ENCODE data around the gene TRIM41.
"Not testable (repeated sequence)": the region's sequence is repeated elsewhere in the genome, so short reads cannot be mapped to it uniquely, and the experiment has no call there.

The TRIM41 gene

GRCh38 chr5:181198905-181199519, 24.1 kb upstream of the TRIM41 start:
- Mint-ChIP-seq H3K9me3 (no peaks in the 10 kb centered on the region), H3K27ac (no peak overlapping the region), H3K36me3 (ENCODE audit: low read depth) (peaks cover 24% of the 10 kb centered on the region), H3K4me1 (ENCODE audit: low read depth) (peaks cover 27% of the 10 kb centered on the region), H3K4me3 (no peak overlapping the region), H3K27me3 (peaks cover 4% of the 10 kb centered on the region)
- intact Hi-C loops (cut with micrococcal nuclease) = no loop called here

DNA sequence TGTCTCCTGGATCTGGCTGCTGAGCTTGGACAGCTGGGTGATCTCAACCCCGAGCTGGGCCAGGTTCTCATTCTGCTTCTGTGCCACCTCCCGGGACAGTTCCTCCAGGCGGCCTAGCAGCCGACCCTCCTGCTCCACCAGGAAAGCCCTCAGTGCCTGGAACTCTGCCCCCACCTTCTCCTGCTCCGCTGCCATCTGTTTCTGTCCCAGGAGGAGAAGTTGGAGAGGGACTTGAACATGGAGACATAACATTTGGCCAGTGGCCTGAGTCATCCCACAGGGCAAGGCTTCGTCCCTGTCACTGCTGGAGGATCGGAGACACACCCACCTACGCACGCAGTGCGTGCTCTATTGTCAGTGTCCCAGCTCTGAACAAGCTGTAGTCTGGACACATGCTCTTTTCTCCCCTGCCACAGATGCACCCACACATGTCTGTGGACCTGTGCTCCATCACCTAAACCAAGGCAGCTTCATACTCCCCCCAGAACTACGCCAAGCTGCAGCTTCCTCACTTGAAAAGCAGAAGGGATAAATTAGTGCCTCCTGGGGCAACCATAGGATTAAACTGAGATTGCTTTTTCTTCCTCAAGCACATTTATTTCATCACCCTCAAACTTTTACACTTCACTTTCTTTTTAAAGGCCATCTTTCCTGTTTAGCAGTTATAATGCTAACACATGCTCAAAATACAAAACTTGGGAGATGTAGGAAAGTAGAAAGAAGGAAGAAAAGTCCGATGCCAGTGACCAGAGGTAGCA, 23.0 kb upstream of the TRIM41 start:
- H3K27ac Mint-ChIP-seq = no peak overlapping the region
- intact Hi-C loops (cut with micrococcal nuclease) = no loop called here
- peaks cover 31% of the 10 kb centered on the region for H3K4me1 Mint-ChIP-seq (ENCODE audit: low read depth)
- peaks cover 9% of the 10 kb centered on the region for H3K27me3 Mint-ChIP-seq
- H3K4me3 Mint-ChIP-seq = no peak overlapping the region
- H3K9me3 Mint-ChIP-seq = no peaks in the 10 kb centered on the region
- H3K36me3 Mint-ChIP-seq (ENCODE audit: low read depth) = peaks cover 25% of the 10 kb centered on the region

DNA sequence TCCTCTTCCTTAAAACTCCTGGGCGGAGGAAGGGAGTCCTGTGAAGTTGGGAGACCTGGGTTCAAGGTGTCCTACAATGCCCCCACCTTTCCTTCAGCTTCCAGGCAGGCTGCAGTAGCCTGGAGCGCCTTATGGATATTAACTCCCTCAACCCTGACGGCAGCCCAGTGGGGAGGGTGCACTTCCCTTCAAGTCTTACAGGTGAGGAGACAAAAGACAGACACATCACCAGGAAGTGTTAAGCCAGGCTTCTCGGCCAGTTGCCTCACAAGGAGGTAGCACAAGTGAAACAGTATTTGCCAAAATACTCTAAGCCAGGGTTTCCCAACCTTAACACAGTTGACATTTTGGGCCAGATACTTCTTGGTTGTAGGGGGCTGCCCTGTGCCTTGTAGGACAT, 22.3 kb upstream of the TRIM41 start:
- H3K36me3 Mint-ChIP-seq (ENCODE audit: low read depth) = peaks cover 23% of the 10 kb centered on the region
- peaks cover 13% of the 10 kb centered on the region for H3K27me3 Mint-ChIP-seq
- intact Hi-C loops (cut with micrococcal nuclease) = no loop called here
- H3K27ac Mint-ChIP-seq = no peak overlapping the region
- H3K9me3 Mint-ChIP-seq = no peaks in the 10 kb centered on the region
- H3K4me3 Mint-ChIP-seq = no peak overlapping the region
- H3K4me1 Mint-ChIP-seq (ENCODE audit: low read depth) = peaks cover 35% of the 10 kb centered on the region

- Mint-ChIP-seq H3K9me3 (no peaks in the 10 kb centered on the region), H3K4me1 (ENCODE audit: low read depth) (peaks cover 59% of the 10 kb centered on the region), H3K27me3 (peaks cover 20% of the 10 kb centered on the region)
Observed at GRCh38 chr5:181203093-181203711, 19.9 kb upstream of the TRIM41 start.

GRCh38 chr5:181203777-181204112, 19.3 kb upstream of the TRIM41 start:
- H3K9me3 Mint-ChIP-seq = no peaks in the 10 kb centered on the region
- peak overlapping the region; percentile 80 for H3K4me3 Mint-ChIP-seq
- peak overlapping the region; percentile 68 for H3K27ac Mint-ChIP-seq
- H3K4me1 Mint-ChIP-seq (ENCODE audit: low read depth) = peaks cover 61% of the 10 kb centered on the region
- intact Hi-C loops (cut with micrococcal nuclease) = no loop called here
- H3K27me3 Mint-ChIP-seq = peaks cover 20% of the 10 kb centered on the region
- peaks cover 10% of the 10 kb centered on the region for H3K36me3 Mint-ChIP-seq (ENCODE audit: low read depth)

More at GRCh38 chr5:181203093-181203711, 19.9 kb upstream of the TRIM41 start:
- intact Hi-C loops (cut with micrococcal nuclease) = no loop called here
- H3K36me3 Mint-ChIP-seq (ENCODE audit: low read depth) = peaks cover 16% of the 10 kb centered on the region
- peak overlapping the region; percentile 68 for H3K27ac Mint-ChIP-seq
- peak overlapping the region; percentile 80 for H3K4me3 Mint-ChIP-seq

GRCh38 chr5:181204113-181204825, 18.8 kb upstream of the TRIM41 start:
- peaks cover 10% of the 10 kb centered on the region for H3K36me3 Mint-ChIP-seq (ENCODE audit: low read depth)
- intact Hi-C loops (cut with micrococcal nuclease) = no loop called here
- H3K27me3 Mint-ChIP-seq = peaks cover 20% of the 10 kb centered on the region
- H3K4me1 Mint-ChIP-seq (ENCODE audit: low read depth) = peaks cover 61% of the 10 kb centered on the region
- no peaks in the 10 kb centered on the region for H3K9me3 Mint-ChIP-seq
- H3K27ac Mint-ChIP-seq = peak overlapping the region; percentile 69
- peak overlapping the region; percentile 89 for H3K4me3 Mint-ChIP-seq

GRCh38 chr5:181204826-181205760, 18.0 kb upstream of the TRIM41 start, which contains the start of gene TRIM7:
TRIM7 (minus strand) TSS chr5:181205196; CDS start chr5:181205110, 86 bp downstream.
- intact Hi-C loops (cut with micrococcal nuclease) = loop anchor here (1.0 to 5.0 kb wide), 2 partner anchors 14 to 33 kb away; no protein-coding TSS in a partner anchor
- H3K4me1 Mint-ChIP-seq (ENCODE audit: low read depth) = peaks cover 56% of the 10 kb centered on the region
- peak within 1 kb of the TSS; percentile 89 for H3K4me3 Mint-ChIP-seq
- no peaks in the 10 kb centered on the region for H3K9me3 Mint-ChIP-seq
- peaks cover 20% of the 10 kb centered on the region for H3K27me3 Mint-ChIP-seq
- peak within 1 kb of the TSS; percentile 70 for H3K27ac Mint-ChIP-seq
- H3K36me3 Mint-ChIP-seq (ENCODE audit: low read depth) = peaks cover 10% of the 10 kb centered on the region

DNA sequence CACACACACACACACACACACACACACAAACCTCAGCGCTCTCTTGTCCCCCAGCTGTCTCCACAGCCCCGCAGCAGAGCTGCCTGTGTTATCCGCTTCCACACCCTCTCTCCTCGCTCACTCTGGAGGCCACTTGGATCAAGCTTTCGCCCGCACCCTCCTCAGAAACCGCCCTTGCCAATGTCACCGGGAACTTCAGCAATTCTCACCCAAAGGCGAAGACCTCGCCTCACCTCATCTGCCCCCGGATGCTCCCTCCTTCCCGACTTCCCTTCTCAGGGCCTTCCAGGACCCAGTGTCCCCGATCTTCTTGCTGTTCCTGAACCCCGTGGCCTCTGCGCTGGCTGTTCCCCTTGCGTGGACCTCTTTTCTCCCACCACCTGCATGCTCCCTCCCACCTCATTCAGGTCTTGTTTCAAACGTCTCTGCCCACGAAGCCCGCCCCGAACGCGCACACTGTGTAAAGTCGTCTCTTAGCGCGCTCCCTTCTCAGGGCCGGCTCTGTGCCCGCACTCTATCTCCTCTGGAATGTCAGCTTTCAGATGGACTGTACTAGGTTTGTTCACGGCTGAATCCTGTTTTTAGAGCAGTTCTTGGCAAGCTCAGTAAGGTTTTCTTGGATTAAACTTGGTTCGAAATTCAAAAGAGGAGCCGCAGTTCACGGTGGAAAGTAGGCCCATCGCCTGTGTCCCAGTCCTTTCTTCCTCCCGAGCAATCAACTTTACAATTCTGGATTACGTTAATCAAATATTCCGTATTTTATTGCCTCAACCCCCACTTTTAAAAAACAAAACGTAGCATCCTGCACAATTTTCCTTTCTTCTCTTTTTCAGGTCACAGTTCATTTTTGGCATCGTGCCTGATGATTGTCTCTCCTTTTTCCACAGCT, 17.1 kb upstream of the TRIM41 start:
- intact Hi-C loops (cut with micrococcal nuclease) = loop anchor here (1.0 to 5.0 kb wide), 3 partner anchors 15 to 34 kb away; partner anchors contain the start of gene TRIM41

GRCh38 chr5:181207214-181207959, 15.7 kb upstream of the TRIM41 start:
- H3K36me3 Mint-ChIP-seq (ENCODE audit: low read depth) = peaks cover 10% of the 10 kb centered on the region
- peaks cover 48% of the 10 kb centered on the region for H3K4me1 Mint-ChIP-seq (ENCODE audit: low read depth)
- no peaks in the 10 kb centered on the region for H3K9me3 Mint-ChIP-seq
- intact Hi-C loops (cut with micrococcal nuclease) = loop anchor here (2.0 to 5.0 kb wide), 2 partner anchors 15 to 35 kb away; partner anchors contain the start of gene TRIM41
- H3K27ac Mint-ChIP-seq = peak overlapping the region; percentile 70
- H3K27me3 Mint-ChIP-seq = peaks cover 20% of the 10 kb centered on the region
- peak overlapping the region; percentile 89 for H3K4me3 Mint-ChIP-seq

More for the DNA sequence above, 17.1 kb upstream of the TRIM41 start:
- Mint-ChIP-seq H3K4me3 (peak overlapping the region; percentile 89), H3K4me1 (ENCODE audit: low read depth) (peaks cover 48% of the 10 kb centered on the region), H3K27ac (peak overlapping the region; percentile 70), H3K36me3 (ENCODE audit: low read depth) (peaks cover 10% of the 10 kb centered on the region), H3K27me3 (peaks cover 20% of the 10 kb centered on the region), H3K9me3 (no peaks in the 10 kb centered on the region)

- peaks cover 45% of the 10 kb centered on the region for H3K4me1 Mint-ChIP-seq (ENCODE audit: low read depth)
- intact Hi-C loops (cut with micrococcal nuclease) = loop anchor here (2.0 to 5.0 kb wide), 2 partner anchors 15 to 36 kb away; partner anchors contain the start of gene TRIM41
- H3K9me3 Mint-ChIP-seq = no peaks in the 10 kb centered on the region
- peaks cover 10% of the 10 kb centered on the region for H3K36me3 Mint-ChIP-seq (ENCODE audit: low read depth)
- H3K27ac Mint-ChIP-seq = no peak overlapping the region
- peaks cover 21% of the 10 kb centered on the region for H3K27me3 Mint-ChIP-seq
- H3K4me3 Mint-ChIP-seq = no peak overlapping the region
Observed at GRCh38 chr5:181207960-181208253, 15.2 kb upstream of the TRIM41 start.

DNA sequence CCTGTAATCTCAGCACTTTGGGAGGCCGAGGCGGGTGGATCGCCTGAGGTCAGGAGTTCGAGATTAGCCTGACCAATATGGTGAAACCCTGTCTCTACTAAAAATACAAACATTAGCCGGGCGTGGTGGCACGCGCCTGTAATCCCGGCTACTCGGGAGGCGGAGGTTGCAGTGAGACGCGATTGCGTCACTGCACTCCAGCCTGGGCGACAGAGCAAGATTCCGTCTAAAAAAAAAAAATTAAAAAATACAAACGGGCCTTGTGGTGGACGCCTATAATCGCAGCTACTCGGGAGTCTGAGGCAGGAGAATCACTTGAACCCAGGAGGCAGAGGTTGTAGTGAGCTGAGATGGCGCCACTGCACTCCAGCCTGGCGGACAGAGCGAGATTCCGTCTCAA, 14.1 kb upstream of the TRIM41 start:
- intact Hi-C loops (cut with micrococcal nuclease) = loop anchor here (5.0 kb wide), 1 partner anchor 37 kb away; no protein-coding TSS in a partner anchor
- H3K27me3 Mint-ChIP-seq = peaks cover 22% of the 10 kb centered on the region
- peaks cover 10% of the 10 kb centered on the region for H3K36me3 Mint-ChIP-seq (ENCODE audit: low read depth)
- H3K27ac Mint-ChIP-seq, H3K9me3 Mint-ChIP-seq, H3K4me3 Mint-ChIP-seq: not testable (repeated sequence)
- H3K4me1 Mint-ChIP-seq (ENCODE audit: low read depth) = peaks cover 34% of the 10 kb centered on the region

DNA sequence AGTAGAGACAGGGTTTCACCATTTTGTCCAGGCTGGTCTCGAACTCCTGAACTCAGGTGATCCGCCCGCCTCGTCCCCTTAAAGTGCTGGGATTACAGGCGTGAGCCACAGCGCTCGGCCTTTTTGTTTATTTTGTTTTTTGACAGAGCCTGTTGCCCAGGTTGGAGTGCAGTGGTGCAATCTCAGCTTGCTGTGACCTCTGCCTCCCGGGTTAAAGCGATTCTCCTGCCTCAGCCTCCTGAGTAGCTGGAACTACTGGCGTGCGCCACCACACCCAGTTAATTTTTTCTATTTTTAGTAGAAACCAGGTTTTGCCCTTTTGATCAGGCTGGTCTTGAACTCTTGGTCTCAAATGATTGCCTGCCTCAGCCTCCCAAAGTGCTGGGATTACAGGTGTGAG, 12.9 kb upstream of the TRIM41 start:
- H3K27ac Mint-ChIP-seq; H3K36me3 Mint-ChIP-seq (ENCODE audit: low read depth); intact Hi-C loops (cut with micrococcal nuclease): not testable (repeated sequence)

More for the DNA sequence above, 12.9 kb upstream of the TRIM41 start:
- H3K4me3 Mint-ChIP-seq, H3K9me3 Mint-ChIP-seq: not testable (repeated sequence)
- peaks cover 30% of the 10 kb centered on the region for H3K4me1 Mint-ChIP-seq (ENCODE audit: low read depth)
- peaks cover 16% of the 10 kb centered on the region for H3K27me3 Mint-ChIP-seq

Measured in dendritic cell treated with granulocyte-macrophage colony-stimulating factor and Interleukin-4, amounts not matched to agents 40 ng/mL and 50 ng/mL, for 4 days (primary cell).